ENCODE results near the gene FUT2.
A peak's percentile ranks its signal among the peaks of the same experiment; 100 is the strongest.
"Not testable (repeated sequence)": the region's sequence is repeated elsewhere in the genome, so short reads cannot be mapped to it uniquely, and the experiment has no call there.

The FUT2 gene

DNA sequence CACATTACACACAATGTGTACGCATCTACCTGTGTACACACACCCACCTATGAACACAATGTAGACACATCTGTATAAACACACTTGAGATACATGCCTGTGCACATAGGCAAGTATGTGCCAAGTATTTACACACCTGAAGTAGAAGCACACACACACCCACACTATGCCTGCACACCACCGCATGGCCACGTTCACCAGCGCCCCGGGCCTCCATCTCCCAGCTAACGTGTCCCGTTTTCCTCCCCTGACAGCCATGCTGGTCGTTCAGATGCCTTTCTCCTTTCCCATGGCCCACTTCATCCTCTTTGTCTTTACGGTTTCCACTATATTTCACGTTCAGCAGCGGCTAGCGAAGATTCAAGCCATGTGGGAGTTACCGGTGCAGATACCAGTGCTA, 6.9 kb downstream of the FUT2 start:
- no peak for DNase-seq (ENCODE audit: low read depth)

DNA sequence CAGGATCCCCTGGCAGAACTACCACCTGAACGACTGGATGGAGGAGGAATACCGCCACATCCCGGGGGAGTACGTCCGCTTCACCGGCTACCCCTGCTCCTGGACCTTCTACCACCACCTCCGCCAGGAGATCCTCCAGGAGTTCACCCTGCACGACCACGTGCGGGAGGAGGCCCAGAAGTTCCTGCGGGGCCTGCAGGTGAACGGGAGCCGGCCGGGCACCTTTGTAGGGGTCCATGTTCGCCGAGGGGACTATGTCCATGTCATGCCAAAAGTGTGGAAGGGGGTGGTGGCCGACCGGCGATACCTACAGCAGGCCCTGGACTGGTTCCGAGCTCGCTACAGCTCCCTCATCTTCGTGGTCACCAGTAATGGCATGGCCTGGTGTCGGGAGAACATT, 7.5 kb downstream of the FUT2 start:
- DNase-seq (ENCODE audit: low read depth): no peak

DNA sequence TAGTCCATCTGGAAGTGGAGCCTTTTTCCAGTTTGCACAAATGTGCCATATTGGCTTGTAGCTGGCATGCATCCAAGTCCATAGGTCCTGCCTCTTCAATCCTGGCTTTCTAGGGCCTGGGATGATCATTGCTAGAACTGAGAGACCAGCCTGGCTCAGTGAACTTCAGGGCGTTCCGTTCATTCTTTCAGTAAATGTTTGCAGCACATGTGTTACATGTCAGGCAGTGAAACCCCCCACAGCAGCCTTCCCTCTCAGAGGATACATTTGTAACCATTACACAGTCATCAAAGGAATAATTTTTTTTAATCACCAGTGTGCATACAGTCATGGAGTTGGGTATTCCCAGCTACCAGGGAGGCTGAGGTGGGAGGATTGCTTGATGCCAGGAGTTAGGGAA, 9.7 kb downstream of the FUT2 start:
- no peak for DNase-seq (ENCODE audit: low read depth)

DNA sequence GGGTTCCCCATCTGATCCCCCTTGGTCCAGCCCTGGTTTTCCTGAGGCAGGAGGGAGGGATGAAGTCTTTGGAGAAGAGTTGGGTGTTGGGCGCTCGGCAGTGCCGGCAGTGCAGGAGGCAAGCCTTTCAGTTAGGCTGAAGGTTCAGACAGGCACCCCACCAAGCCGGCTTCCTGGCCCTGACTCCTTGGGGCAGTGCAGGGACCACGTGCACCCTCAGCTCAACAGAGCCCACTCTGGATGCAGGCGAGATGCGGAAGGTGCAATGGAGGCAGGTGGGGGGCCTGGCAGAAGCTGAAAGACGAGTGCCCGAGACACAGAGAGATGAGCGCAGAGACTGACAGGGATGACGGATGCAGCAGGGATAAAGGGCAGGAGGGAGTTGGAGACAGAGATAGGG, 12.7 kb downstream of the FUT2 start:
- DNase-seq (ENCODE audit: low read depth): no peak

DNA sequence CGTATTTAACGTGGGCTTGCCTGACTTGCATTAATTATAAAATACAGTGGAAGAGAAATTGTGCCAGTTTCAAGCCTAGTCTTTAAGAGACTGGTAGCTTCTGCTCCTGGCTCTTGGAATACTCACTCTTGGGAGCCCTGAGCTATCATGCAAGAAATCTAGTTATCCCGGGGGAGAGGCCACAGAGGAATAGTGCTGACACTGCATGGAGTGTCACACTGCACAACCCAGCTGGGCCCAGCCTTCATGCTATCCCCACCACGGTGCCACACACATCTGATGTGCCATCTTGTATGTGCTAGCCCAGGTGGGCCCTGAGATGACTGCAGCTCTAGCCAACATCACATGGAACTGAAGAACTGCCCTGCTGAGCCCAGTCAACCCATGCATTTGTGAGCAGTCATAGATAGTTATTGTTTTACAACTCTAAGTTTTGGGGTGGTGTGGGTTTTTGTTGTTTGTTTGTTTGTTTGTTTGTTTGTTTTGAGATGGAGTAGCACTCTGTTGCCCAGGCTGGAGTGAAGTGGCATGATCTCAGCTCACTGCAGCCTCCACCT, 15.4 kb downstream of the FUT2 start:
- no peak for DNase-seq (ENCODE audit: low read depth)

DNA sequence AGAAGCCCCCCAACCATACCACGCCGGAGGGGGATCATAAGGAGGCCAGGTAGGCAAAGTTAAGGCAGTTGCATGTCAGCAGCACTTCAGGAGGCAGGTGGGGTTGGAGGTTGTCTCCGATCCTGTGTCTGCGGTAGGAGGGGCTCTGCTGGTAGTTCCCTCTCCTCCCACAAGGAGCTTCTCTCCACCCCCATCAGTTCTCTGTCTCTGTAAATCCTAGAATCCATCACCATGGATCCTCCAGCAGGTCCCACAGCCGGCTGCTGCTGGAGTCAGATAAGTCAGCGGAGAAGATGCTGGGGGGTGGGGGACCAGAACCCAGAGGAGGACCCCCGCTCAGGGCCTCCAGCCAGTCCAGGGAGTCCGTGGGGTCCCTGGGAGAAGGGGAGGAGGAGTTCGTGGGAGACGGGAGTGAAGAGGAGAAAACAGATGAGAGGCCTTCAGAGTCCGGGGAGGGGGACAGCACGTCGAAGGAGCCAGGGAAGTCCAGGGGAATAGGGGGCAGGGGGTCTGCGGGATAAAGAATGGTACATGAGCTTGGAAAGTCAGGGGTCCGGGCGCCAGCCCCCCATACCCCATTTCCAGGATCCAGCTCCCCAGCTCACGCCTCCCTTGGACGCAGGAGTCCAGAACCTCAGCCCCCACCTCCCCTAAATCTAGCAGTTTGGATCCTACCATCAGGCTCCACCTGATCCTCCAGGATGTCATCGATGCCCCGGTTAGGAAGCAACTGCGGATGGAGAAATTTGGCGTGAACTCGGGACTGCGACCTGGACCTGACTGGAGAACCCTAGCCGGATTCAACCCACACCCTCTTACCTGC, 17.5 kb downstream of the FUT2 start:
- no peak for DNase-seq (ENCODE audit: low read depth)

DNA sequence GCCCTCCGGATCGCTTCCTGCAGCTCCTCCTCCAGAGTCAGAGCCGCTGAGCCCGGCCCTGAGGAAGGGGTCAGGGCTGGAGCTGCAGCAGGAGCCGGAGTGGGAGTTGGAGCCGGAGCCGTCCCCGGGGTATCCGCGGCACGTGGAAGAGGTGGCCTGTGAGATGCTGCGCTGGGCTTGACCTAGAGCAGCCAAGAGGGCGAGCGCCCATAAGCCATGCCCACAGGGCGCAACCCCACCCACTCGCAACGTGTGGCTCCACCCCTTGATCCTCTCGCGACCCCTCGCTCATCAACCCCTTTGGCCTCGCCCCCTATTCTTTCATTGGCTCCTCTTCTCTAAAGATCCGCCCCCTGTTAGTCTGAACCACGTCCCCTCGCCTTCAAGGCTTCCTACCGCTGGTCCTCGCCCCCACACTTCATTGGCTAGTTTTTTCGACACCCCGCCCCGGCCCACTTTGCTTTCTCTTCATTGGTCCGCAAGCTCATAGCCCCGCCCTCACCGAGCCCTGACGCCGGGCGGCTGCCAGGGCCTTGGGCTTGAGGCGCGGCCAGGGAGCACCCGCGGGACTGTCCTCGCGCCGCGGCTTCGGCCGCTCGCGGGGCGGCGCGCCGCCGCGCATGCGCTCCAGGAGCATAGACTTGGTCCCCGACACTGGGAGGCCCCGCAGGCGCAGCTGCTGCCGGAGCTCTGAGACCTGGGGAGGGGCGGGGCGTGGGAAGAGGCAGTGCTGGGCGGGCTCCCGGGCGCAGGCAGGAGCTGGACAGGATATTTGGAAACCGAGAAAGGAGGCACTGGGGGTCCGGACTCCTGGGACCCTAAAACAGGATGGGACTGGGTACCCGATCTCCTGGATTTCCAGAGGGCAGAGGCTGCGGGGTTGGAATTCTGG, 18.3 kb downstream of the FUT2 start:
- DNase-seq (ENCODE audit: low read depth): peak; percentile 99

DNA sequence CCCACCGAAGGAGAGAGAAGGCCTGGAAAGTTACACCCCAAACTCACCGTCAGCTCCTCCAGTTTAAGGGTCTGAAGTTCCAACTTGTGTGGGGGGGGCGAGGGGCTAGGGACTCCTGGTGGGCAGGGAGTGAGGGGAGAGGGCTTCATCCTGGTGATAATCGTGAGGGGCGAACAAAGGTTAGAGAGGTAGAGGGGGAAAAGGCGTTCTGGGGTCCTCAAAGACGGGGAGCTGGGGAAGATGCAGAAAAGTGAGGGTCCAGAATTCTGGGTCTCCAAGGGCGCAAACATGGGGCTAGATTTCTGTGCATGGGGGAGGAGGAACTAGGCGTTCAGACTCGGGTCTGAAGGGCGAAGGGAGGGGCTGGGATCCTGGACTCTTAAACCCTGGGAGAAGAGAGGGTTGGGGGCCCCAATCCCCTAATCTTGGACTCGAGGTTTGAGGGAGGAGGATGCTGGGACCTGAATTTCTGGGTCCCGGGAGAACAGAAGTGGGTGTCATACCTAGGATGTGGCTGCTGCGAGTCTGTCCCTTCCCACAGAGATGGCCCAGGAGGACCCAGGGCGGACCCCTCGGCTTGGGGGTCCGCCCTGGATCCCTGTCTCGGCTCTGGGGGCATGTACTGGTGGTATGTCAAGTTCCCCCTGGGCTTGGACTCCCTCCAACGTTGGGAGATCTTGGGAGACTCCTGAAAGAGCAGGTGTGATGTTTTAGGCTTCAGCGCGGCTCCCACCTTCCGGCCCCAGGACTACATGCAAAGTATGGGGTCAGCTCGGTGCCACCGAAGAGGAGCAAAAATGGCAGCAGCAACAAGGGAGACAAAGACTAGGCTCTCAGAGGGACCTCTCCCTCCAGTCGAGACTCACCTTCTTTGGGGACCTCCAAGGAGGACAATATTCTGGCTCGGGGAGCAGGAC, 19.2 kb downstream of the FUT2 start:
- no peak for DNase-seq (ENCODE audit: low read depth)

DNA sequence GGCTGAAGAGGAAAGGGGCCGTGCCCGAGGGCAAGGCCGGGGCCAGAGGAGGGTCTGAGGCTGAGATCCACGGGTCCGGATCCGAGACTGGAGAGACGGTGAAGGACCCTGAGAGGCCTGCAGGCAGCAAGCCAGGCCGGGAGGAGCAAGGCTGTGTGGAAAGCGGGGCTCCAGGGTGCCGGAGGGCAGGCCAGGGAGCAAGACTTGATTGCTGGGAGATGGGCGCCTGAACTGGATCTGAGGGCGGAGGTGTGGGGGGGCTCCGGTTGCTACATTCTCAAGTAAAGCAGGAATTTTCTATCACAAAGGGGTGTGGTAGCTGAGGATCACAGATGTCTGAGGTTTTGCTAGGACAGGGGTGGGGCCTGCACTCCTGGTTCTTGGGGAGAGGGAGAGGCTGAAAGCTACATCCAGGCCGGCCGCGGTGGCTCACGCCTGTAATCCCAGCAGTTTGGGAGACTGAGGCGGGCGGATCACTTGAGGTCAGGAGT, 20.0 kb downstream of the FUT2 start:
- no peak for DNase-seq (ENCODE audit: low read depth)

DNA sequence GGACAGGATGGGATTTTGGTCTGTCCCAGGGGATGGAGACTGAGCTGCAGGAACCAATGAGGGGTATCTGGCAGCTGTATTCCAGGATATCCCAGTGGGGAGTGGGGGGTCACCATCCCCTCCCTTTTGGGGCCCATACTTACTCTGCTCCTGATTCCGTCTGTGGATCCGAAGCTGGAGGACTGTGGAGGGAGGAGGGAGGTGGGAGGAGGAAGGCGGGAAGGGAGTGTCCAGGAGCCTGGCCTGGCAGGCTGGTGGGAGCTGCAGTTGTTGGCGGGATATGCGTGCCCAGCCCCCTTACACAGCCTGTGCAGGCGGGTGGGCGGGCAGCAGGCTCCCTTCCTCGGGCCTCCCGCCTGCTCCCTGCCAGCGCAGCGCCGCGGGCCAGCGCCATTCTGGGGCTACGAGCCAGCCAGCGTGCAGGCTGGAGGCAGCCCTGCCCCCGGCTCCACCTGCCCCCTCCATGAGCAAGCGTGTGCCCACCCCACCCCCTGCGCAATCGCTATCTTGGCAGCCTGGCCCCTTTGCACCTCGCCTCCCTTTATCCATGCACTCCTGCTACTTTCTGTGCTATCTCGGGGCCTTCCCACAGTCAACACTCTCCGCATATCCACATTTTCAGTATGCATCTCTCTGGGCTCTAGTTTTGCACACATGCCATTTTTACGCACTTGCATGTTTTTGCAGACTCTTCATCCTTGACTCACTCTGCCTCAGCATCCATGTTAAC, 21.0 kb downstream of the FUT2 start:
- no peak for DNase-seq (ENCODE audit: low read depth)

DNA sequence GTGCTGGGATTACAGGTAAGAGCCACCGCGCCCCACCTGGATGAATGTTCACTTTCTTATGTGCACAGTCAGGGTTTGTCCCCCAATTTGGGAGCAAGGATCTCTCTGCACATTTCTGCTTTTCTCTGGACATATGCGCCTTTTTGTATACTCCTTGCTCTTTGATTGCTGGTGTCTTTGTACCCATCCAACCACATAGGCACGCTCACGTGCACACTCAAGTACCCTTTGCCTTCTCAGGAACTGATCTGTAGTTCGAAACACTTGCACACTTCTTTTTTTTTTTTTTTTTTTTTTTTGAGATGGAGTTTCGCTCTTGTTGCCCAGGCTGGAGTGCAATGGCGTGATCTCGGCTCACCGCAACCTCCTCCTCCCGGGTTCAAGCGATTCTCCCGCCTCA, 22.3 kb downstream of the FUT2 start:
- DNase-seq (ENCODE audit: low read depth): not testable (repeated sequence)

DNA sequence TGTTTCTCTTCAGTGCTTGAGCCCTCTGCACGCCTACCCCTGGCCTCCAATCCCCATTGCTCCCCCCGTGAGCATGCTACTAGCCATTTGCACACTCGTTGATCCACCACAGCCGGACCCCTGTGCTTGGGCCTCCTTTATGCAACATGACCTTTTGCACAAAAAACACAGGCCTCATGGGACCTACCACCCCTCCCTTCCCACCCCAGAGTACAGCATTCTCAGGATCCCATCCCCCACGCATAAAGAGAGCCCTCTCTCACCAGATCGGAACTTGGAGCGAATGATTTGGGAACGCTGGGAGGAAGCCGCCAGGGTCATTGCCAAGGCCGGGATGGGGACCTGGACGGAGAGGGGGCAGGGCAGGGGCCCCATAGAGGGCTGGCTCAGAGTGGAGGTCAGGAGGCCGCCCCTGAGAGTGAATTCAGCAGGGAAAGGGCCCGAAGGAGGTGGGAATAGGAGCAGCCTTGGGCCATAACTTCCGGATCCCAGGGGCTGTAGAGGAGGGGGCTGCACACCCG, 23.0 kb downstream of the FUT2 start:
- DNase-seq (ENCODE audit: low read depth): no peak

DNA sequence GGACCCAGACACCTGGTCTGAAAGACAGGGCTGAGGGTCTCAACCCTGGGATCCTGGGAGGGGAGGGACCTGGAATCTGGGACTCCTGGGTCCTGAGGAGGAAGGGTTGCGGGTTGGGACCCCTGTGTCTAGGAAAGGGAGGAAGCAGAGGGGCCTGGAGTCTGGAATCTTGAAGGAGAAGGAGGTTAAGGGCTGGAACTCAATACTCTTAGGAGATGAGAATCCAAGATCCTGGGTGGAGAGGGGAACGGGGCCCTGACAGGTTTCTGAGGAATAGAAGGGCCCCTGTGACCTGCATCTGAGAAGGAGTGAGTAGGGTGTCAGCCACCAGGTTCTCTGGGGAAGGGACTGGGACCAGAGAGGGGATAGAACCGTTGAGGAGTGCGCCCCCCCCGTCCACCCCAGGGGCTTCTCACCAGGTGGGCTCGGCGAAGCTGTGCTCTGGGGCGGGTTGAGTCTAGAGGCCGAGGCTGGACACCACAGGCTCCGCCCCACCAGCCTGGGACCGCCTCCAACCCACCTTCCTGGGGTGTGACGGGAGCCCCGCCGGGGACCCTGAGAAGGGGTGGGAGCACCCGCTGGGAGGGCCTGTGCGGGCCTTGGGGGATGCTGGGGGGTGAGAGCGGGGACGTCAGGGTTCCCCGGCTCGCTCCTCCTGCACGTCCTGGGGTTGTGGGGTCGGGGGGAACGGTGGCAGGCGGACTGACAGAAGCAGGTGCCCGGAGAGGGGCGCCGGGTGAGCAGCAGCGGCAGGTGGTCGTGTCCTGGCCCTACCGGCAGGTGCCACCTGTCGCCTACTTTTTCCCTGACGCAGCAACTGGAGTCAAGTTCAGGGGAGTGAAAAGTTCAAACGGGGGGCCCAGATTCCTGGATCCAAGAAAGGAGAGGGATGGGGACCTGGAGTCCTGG, 23.7 kb downstream of the FUT2 start, which contains the start of gene MAMSTR:
TSS of gene MAMSTR (minus strand) at position 463 of the 909 bp plus-strand sequence. CDS start 694 bp downstream, outside the sequence.
- DNase-seq (ENCODE audit: low read depth): no peak

DNA sequence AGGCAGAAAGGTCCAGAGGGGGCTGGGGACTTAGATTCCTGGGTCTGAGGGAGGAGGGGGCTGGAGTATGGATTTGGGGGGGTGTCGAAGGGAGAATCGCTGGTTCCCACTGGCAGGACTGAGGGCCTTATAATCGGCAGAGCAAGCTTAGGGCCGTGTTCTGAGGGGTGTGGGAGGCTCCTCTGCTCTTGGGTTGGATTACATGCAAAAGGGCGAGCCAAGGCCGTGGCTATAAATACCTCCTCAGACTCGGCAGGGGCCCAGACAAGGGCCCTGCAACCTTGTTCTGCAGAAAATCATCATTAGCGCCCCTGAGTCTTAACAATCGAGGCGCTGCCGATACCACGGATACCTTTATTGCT, 24.5 kb downstream of the FUT2 start:
- no peak for DNase-seq (ENCODE audit: low read depth)

DNA sequence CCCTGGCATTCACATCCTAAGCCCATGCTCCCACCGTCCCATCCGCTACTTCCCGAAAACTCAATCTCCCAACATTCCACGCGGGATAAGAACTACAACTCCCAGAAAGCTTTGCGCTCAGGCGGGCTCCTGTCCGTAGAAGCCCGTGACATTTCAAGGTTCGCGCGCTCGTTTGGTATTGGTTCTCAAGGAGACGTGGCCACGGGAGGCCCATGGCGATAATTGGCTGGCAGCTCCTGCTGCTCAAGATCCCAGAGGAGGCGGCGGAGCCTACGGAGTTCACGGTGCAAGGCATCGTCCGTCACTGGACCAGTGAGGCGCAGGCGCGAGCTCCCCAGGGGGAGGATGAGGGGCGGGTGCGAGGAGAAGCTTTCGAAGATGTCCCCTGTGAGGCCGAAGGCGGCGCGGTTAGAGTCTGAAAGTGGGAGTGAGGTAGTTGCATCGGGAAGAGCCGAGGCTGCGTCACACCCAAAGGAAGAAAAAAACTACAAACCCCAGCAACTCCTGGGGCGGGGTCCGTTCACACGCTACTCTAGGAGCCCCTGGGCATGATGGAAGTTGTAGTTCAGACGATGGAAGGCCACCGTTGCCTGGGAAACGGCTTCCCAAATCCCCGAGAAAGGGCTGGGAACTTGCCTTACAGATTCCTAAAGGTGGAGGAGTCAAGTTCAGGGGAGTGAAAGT, 25.0 kb downstream of the FUT2 start:
- DNase-seq (ENCODE audit: low read depth): peak; percentile 99

DNA sequence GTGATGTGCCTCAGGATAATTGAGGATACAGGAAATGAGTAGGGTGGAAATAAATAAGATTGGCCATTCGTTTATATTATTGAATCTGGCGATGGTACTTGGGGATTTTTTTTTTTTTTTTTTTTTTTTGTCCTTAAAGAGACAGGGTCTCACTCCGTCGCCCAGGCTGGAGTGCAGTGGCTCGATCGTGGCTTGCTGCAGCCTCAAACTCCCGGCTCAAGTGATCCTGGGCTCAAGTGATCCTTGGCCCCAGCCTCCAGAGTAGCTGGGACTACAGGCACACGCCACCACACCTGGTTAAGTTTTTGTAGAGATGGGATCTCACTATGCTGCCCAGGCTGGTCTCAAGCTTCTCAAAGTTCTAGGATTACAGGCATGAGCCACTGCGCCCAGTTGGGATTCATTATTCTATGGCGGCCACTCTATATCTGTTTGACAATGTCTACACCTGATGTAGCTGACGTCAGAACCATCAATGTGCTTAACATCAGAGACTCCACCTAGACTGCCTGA, 26.5 kb downstream of the FUT2 start:
- DNase-seq (ENCODE audit: low read depth): no peak

DNA sequence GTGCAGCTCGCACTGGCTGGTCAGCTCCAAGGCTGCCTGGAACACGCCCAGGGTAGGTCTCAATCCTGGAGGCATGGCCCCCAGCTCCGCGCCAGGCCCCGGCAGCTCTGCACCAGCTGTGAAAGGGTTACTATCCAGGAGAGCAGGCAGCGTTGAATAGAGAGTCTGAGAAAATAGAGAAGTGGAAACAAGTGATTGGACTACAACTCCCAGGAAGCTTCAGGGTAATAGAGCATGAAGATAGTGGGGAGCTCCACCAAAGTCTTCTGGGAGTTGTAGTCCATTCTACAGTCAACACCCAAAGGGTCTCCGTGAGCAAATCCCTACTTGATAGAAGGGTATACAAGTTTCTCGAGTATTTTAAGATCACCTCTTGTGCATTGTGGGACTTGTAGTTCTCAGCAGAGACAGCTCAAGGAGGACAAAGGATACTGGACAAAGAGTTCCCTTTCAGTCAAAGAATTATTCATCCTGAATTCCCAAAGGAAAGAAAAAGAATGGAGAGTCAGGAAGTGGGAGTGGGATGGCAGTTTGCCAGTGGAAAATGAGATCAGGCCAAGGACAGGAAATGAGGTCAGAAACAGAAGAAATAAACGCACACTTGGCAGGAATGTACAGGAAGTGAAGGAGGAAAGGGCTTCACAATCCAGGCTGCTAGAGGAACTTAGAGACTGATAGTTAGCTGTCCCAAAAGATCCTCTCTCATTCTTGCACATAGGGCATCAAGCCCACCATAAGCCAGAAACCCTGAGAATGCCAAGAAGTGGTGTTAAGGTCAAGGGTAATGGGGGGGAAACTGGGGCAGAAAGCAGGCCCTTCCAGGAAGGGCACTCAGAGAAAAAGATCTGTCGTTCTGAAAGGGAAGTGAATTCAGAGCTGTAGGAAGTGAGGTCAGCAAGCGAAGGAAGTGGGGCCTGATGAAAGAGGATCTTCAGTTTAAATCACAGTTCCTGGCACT, 29.3 kb downstream of the FUT2 start:
- no peak for DNase-seq (ENCODE audit: low read depth)

DNA sequence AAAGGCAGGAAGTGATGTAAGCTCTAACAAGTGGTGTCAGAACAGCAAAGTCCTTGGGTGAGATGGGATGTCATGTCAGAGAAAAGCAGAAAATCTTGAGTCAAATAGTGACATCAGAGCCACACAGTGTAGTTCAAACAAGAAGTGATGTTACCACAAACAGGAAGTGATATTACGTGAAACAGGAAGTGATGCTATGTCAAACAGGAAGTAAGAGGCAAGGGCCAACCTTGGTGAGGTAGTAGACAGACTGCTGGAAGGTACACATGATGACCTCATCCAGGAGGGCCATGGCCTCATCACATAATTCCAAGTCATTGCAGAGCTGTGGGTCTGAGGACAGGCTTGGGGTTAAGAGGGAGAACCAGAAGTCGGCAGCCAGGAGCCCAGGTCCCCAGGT, 30.8 kb downstream of the FUT2 start:
- no peak for DNase-seq (ENCODE audit: low read depth)

Measured in GM04504 (cell line).